Calu3 (cell line): ENCODE results near the gene ASPN. TPM values are rescaled to one million over a fixed set of nuclear protein-coding genes. Genes with fewer than 3 reads are reported as not detected.

Source experiments
- BruUV-seq: library from RNA; stranded (reverse); fragments of 400-500 nt; replicated peaks from 2 replicates; lab custom pipeline; 2021; lab: Mats Ljungman, UMichigan
- CTCF ChIA-PET: fragments of 300-600 bp; sonication (Branson Sonifier 250); formaldehyde crosslinking; loops from one replicate; lab custom pipeline; 2022; ENCODE audit warnings: antibody characterized with exemption; lab: Charles Lee
- DNase-seq: peaks from one replicate; pipeline ENCODE4 v3.0.0; 2022
- H3K27ac Mint-ChIP-seq: one replicate; pipeline ENCODE4 v1.8.0; 2022; ENCODE audit warnings: mixed read lengths; ENCODE audit not compliant: unreplicated experiment
- H3K27me3 Mint-ChIP-seq: one replicate; pipeline ENCODE4 v1.8.0; 2022; ENCODE audit warnings: mixed read lengths; ENCODE audit not compliant: unreplicated experiment
- H3K36me3 Mint-ChIP-seq: one replicate; pipeline ENCODE4 v1.8.0; 2022; ENCODE audit warnings: mild to moderate bottlenecking, moderate library complexity, mixed read lengths; ENCODE audit not compliant: insufficient read depth, unreplicated experiment
- H3K4me1 Mint-ChIP-seq: one replicate; pipeline ENCODE4 v1.8.0; 2022; ENCODE audit warnings: mild to moderate bottlenecking, low read depth, mixed read lengths; ENCODE audit not compliant: unreplicated experiment
- H3K4me3 Mint-ChIP-seq: one replicate; pipeline ENCODE4 v1.8.0; 2022; ENCODE audit warnings: mild to moderate bottlenecking, low read depth, moderate library complexity, mixed read lengths; ENCODE audit not compliant: unreplicated experiment
- H3K9me3 Mint-ChIP-seq: one replicate; pipeline ENCODE4 v1.8.0; 2022; ENCODE audit warnings: low read depth, mixed read lengths; ENCODE audit not compliant: unreplicated experiment
- CTCF ChIP-seq: fragments of 200-600 bp; IDR thresholded peaks from one replicate; pipeline ENCODE4 v1.8.0; 2022; ENCODE audit warnings: antibody characterized with exemption; ENCODE audit not compliant: unreplicated experiment
- intact Hi-C: fragments of 100-400 bp; cut with micrococcal nuclease; formaldehyde crosslinking; loops from one replicate; pipeline ENCODE4 v1.10.0; 2022; ENCODE audit not compliant: unreplicated experiment
- total RNA-seq: library from RNA; stranded (reverse); gene quantifications from 2 replicates; pipeline ENCODE4 v1.2.3, GENCODE V29; 2022

Gene ASPN
- total RNA-seq, 1 experiment from 2014 or later, result not detected

- Mint-ChIP-seq H3K4me1 (peaks cover 12% of the 10 kb centered on the region), H3K36me3 (no peaks in the 10 kb centered on the region), H3K9me3 (no peaks in the 10 kb centered on the region), H3K4me3 (no peak overlapping the region), H3K27ac (no peak overlapping the region), H3K27me3 (no peaks in the 10 kb centered on the region)
- no peak for DNase-seq
- no peak for TF ChIP-seq CTCF
- CTCF ChIA-PET, result no interaction called here
- no TSS peak for BruUV-seq
- intact Hi-C loops, result no loop called here
Measured at GRCh38 chr9:92486371-92486770, 4.1 kb upstream of the ASPN start.

GRCh38 chr9:92484563-92484962 lies 2.3 kb upstream of the ASPN start:
- DNase-seq, result no peak
- BruUV-seq, result no TSS peak

GRCh38 chr9:92483627-92484545 lies 1.6 kb upstream of the ASPN start:
- Mint-ChIP-seq H3K27ac (no peak overlapping the region), H3K9me3 (no peaks in the 10 kb centered on the region), H3K4me3 (no peak overlapping the region), H3K36me3 (no peaks in the 10 kb centered on the region), H3K27me3 (no peaks in the 10 kb centered on the region), H3K4me1 (peaks cover 21% of the 10 kb centered on the region)
- intact Hi-C loops, result no loop called here
- BruUV-seq, result no TSS peak
- CTCF ChIA-PET, result no interaction called here
- no peak for TF ChIP-seq CTCF
- no peak for DNase-seq

More at GRCh38 chr9:92484563-92484962, 2.3 kb upstream of the ASPN start:
- no peaks in the 10 kb centered on the region for H3K36me3 Mint-ChIP-seq
- H3K4me3 Mint-ChIP-seq, result no peak overlapping the region
- TF ChIP-seq CTCF, result no peak
- no peaks in the 10 kb centered on the region for H3K9me3 Mint-ChIP-seq
- no peak overlapping the region for H3K27ac Mint-ChIP-seq
- CTCF ChIA-PET, result no interaction called here
- H3K4me1 Mint-ChIP-seq, result peaks cover 21% of the 10 kb centered on the region
- intact Hi-C loops, result no loop called here
- H3K27me3 Mint-ChIP-seq, result no peaks in the 10 kb centered on the region

- H3K4me3 Mint-ChIP-seq, result no peak overlapping the region
- intact Hi-C loops, result no loop called here
- no peaks in the 10 kb centered on the region for H3K9me3 Mint-ChIP-seq
- H3K27ac Mint-ChIP-seq, result no peak overlapping the region
- no peaks in the 10 kb centered on the region for H3K36me3 Mint-ChIP-seq
- TF ChIP-seq CTCF, result no peak
- BruUV-seq, result no TSS peak
- H3K4me1 Mint-ChIP-seq, result peaks cover 21% of the 10 kb centered on the region
- no peaks in the 10 kb centered on the region for H3K27me3 Mint-ChIP-seq
- no peak for DNase-seq
- CTCF ChIA-PET, result no interaction called here
Measured at GRCh38 chr9:92482805-92483204, 499 bp upstream of the ASPN start.
